ENCODE data around the gene PTPRK. TPM values are rescaled to one million over a fixed set of nuclear protein-coding genes. Genes with fewer than 3 reads are reported as not detected.
"Not testable (repeated sequence)": the region's sequence is repeated elsewhere in the genome, so short reads cannot be mapped to it uniquely, and the experiment has no call there.

The PTPRK gene
- total RNA-seq, 1 experiment from 2014 or later: 5.5 TPM

DNA sequence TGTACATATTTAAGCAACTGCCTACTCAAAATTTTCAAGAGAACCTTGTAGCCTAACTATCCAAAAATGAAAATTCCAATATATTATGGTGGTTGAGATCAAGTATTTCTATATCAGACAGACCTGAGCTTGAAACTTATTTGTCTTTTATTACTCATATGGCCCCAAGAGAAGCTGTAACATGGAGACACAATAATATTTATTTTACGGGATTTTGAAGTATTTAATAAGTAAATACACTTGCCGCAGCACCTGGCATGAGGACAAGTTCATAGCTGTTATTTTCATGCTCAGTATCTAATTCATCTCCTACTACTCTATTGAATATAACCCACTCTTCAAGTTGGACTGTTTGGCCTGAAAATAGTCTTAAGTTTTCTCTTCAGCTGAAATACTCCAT, 28.0 kb downstream of the PTPRK start:
- no peak for DNase-seq (ENCODE audit: extremely low read depth, low read depth)

DNA sequence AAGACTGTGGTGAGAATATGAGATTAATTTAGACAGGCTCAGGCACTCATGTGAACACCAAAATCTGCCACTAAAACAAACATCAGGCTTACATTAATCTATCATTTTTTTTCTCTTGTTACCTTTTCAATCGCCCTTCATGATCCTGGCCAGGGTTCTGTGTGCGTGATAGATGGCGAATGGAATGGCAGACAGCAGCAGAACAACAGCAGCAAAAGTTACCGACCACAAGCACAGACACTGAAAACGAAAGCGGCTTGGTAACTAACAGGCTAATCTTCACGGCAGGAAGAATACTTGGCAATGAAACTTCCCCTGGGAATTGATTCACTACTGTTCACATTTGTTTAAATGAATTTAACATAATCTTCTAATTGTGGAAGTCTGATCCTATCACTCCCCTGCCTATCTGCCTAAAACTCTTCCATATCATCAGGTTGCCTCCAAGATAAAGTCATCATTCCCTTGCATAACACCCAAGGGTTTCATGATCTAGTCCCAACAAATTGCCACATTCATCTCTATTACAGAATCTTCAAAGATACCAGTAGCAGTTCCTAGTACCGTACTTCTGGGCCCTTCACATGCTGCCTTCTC, 28.7 kb downstream of the PTPRK start:
- DNase-seq (ENCODE audit: extremely low read depth, low read depth): no peak

DNA sequence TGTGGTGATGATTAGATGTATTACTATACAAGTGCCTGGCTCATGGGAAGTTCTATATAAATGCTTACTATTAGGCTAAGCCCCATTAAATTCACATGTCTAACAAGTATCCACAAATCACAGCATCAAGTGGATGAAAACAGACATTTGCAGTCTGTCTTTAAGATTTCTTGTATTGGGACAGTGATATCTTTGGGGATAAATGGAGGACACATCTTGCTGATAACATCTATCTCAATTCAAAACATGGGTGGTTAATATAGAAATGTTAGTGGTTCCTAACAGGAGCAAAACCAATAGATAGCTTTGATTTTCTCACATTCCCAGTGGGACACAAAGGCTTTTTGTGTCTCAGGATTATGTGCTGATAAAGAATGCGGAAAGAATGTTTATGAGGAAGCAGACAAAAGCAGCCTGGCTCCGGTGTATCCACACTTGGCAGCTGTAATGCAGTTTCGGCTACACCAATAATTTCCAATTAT, 29.3 kb downstream of the PTPRK start:
- DNase-seq (ENCODE audit: extremely low read depth, low read depth): no peak

DNA sequence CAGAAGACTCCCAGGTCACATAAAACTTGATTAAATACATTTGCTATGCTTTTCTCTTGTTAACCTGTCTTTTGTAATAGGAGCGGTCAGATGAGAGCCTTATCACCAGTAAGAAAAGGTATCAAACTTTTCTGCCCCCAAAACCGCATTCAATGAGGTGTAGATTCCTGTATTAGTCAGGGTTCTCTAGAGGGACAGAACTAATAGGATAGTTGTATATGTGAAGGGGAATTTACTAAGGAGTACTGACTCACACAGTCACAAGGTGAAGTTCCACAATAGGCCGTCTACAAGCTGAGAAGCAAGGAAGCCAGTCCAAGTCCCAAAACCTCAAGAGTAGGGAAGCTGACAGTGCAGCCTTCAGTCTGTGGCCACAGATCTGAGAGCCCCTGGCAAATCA, 32.7 kb downstream of the PTPRK start:
- DNase-seq (ENCODE audit: extremely low read depth, low read depth): no peak

DNA sequence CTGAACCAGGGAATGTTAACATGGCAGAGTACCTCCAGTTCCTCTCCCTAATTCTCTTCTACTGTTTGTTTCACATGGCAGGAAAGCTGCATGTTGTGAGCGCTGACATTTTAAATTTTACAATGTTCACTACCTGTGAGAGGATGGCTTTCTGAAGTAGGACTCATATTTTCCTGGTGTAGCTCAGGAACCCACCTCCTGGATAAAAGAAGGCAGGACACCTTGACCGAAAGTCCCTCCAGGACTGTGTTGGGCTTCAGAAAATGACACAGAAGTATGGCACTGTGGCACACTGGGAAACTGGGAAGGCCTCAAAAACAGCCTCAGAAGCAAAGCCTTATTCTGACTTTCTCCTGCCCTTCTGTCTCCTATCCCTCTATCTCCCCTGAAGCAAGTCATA, 33.3 kb downstream of the PTPRK start:
- no peak for DNase-seq (ENCODE audit: extremely low read depth, low read depth)

DNA sequence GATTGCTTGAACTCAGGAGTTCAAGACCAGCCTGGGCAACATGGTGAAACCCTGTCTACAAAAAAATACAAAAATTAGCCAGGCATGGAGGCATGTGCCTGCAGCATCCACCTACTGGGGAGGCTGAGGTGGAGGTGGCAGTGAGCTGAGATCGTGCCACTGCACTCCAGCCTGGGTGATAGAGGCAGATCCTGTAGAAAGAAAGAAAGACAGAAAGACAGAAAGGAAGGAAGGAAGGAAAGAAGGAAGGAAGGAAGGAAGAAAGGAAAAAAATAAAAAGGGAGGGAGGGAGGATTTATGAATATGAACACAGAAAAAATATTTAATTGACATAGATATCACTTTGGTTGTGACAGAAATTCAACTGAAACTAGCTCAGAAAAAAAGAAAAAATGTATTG, 33.8 kb downstream of the PTPRK start:
- DNase-seq (ENCODE audit: extremely low read depth, low read depth): not testable (repeated sequence)

DNA sequence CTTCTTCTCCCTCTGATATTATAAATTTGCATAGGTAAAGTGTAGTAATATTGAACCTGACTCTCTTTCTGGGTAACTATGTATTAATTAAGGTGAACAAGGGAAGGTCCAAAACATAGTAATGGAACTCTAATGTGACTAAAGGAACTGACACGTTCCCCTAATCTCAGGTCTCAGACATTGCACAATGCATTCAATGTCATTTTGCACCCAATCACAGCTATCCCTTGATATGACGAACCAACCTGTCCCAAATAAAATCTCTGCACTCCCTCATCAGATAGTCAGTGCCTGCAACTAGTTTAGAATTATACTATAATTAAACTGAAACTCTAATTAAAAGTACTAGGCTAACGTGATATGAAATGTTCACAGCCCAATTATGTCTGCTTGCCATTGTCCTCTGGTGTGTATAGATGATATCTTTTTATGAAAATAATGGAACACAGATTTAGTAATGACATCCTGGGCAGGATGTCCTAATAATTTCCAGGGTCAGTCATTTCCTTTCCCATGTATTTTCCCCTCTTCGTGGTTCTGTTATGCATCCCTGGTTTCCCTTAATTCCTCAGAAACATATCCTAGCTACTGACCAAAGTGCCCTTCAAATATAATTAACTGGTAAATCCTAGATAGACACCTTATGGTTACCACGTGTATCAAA, 36.8 kb downstream of the PTPRK start:
- DNase-seq (ENCODE audit: extremely low read depth, low read depth): no peak

DNA sequence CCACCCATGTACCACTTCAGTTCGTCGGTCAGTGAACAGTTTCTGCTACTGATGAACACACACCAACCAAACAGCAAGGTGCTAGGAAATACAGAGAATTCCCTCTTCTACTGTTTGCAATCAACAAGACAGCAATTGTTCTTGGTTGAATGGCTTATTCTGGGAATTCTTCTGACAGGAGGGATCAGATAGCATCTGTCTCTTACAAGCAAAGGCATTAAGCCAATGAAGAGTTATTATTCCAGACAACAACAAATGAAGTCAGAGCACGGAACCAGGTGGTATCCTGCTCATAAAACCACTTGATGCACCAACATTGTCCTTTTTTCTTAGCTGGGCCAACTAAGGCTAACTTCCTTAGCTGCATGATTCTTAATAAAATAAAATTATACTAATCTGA, 37.8 kb downstream of the PTPRK start:
- DNase-seq (ENCODE audit: extremely low read depth, low read depth): no peak

DNA sequence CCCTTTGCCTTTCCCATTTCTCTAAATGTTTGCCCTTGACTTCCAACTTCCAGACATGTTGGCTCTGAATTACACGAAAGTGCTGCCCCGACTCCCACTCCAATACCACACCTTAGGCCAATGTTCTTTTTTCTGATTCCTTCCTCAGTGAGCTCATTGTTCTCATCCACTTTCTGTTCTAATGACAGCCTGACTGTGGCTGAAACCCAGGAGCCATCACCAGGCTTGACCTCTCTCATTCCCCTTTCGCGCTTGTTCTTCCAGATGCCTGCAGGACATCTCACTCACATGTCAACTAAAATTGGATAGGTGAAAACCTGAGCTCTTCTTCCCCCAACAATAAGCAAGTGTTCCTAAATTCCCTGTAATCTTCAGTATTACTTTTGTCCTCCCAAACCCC, 40.4 kb downstream of the PTPRK start:
- DNase-seq (ENCODE audit: extremely low read depth, low read depth): no peak

DNA sequence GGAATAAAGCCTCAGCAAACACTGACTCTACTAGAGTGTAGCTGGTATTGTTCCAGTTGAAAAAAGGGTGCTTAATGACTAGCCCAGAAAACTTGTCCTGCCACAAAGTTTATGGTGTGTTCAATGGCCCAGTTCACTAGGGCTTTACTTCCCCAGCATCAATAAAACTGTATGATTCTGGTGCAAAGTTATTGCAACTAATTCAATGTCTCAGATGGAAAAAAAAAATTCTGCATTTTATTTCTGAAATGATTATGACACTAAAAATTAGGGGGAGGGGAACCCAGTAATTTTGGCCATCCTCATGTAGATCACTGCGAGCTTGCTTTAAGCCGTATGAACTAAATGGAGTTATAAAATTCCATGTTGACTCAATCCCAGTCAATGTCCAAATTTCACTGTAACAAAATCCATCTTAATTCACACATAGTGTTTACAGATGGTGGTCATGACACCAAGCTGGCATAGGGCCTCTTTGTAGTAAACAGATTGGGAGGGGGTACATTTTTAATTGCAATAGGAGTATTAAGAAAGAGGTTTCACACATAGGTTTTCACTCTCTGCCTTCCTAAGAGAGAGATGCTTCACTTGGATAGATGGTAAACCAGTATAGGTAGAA, 41.2 kb downstream of the PTPRK start:
- DNase-seq (ENCODE audit: extremely low read depth, low read depth): no peak

DNA sequence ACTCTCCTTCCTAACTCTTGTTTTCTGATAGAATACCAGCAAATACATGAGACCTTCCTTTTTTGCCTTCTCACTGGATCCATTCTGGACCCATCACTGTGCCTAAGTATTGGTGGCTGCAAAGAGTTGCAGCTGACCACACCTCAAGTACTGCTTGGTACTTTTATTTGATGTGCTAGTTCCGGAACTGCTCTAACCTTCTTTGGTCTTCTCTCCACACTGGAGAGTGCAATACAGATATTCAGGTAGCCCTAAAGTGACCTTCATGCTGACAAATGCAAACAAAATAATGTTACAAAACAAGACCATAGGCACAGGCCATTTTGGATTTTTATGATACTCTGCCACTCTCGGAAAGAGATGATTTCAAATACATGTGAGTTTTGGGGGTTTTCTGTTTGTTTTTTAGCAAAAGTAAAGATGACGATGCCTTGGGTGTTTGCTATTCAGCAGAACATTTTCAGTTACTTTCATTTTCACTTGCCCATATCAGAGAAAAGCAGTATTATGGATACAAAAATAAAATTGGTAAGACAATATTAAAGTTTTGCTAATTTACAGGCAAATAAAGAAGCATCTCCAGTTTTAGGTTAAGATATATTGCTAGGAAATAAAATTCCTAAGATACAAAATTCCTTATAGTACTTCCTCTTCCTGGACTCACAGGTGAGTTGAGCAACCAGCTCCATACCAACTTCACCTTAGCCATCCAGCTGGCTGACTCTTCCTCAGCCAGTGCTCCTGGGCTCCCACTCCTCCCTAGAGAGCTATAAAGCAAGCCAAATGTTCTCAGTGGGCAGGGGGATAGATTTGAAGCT, 42.0 kb downstream of the PTPRK start:
- no peak for DNase-seq (ENCODE audit: extremely low read depth, low read depth)

DNA sequence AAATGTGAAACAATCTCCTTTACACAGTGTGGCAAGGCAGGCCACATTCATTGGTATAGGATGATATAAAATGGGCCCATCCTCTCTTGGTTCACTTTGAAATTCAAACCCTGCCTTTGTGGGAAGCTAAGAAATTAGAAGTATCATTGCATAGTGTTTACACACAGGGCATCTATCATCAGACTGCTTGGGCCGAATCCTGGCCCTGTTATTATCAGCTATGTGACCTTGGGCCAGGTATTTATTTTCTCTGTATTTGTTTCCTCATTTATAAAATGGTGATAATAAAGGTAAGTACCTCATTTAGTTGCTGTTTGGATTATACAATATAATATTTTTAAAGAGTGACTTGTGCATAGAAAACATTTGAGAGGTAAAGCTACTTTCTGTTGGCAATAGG, 45.5 kb downstream of the PTPRK start:
- no peak for DNase-seq (ENCODE audit: extremely low read depth, low read depth)

DNA sequence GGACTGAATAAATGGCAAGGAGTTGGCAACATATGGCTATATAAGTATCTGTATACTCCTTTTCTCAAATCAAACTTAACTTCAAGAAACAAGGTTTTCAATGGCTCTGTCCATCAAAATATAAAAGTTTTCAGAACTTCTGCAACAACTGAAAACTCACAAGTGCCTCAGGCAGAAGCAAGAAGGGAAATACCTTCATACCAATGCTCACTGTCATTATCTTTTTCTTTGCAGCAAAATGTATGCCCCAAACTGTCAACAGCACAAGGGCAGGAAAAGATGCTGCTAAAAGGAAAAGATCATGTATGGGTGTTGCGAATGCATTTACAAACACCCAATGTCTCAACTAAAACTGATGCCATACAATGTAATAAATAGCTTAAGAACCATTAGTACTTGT, 45.9 kb downstream of the PTPRK start:
- DNase-seq (ENCODE audit: extremely low read depth, low read depth): no peak

DNA sequence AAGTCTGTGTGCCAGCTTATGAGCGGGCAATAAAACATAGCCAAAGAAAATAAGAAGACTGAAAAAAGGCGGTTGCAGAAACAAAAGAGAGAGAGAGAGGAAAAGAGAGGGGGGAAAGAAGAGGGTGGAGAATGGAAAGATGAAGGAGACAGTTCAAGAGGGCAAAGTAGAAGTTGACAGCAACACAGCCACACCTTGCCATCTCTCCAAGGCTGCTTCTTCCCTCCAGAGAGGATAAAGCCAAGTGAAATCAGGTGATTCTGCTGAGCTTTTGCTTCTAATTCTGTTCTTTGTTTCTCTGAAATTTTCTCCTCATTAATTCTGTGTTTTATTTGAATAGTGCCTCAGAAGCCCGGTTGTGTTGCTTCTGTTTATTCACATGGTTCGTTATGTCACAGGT, 48.5 kb downstream of the PTPRK start:
- DNase-seq (ENCODE audit: extremely low read depth, low read depth): no peak

DNA sequence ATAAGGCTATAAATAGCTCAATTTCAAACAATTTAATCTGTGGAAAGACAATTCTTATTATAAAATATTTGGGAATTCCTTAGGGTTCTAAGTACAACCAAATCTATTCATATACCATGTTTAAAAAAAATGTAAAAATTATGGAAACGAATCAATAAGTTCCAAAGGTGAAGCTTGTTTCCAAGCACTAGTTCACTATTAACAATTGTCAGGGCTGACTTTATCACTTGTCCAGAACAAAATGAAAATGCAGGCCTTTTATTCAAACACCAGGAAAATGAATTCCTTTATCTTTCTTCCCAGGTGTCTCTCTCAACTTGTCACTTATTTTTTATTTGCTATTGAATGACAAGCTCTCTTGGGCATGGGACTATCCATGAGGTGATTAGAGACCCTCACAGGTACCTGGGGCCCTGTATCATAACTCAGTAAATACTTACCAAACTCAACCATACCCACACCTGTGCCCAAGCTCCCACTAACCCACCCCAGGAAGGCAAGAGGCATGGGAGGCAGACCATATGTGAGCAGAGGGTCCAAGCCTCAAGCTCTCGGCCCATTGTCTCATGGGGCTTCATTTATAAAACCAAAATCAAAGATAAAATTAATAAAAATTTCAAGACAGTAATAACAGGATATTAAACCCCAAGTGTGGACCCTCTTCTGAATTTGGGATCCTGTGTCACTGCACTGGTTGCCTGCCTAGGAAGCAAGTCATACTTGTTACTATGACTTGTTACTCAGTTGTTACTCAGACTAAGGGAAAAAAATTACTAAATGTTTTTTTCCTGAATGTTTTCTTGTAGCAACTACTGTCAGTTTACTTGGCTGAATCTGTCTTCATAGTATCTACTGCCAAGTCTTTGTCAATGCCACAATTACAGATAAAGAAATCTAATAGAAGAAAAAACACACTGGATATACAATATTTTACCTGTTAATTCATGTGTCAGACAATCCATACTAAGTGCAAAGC, 54.7 kb downstream of the PTPRK start:
- no peak for DNase-seq (ENCODE audit: extremely low read depth, low read depth)

DNA sequence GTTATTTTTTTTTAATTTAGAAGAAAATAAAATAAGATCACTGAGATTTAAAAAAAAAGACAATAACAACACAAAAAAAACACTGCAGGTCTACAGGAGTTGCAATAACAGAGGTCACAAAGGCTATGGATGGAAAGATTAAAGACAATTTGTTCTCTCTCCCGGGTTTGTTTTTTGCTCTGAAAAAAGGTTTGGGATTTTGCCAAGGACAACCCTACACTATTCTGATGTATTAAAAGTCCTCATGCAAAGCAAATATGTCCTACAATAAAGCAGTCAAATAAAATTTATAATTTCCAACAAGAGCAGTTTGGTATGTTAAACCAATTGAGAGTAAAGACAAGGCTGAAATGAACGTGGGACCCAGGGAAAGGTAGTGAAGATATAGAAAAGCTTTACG, 55.6 kb downstream of the PTPRK start:
- DNase-seq (ENCODE audit: extremely low read depth, low read depth): no peak

DNA sequence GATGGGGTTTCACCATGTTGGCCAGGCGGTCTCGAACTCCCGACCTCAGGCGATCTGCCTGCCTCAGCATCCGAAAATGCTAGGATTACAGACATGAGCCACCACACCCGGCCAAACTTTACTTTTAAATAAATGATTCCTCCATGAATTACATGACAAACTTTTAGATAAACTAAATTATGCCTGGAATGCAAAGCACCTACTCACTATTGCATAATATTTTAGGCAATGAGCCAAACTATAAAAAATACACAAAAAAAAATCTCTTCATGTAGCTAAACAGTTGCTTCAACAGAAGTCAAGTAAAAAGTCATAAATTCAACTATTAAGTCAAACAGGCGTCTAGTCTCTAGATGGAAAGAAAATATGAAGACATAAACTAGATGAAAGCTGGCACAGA, 56.5 kb downstream of the PTPRK start:
- DNase-seq (ENCODE audit: extremely low read depth, low read depth): no peak

DNA sequence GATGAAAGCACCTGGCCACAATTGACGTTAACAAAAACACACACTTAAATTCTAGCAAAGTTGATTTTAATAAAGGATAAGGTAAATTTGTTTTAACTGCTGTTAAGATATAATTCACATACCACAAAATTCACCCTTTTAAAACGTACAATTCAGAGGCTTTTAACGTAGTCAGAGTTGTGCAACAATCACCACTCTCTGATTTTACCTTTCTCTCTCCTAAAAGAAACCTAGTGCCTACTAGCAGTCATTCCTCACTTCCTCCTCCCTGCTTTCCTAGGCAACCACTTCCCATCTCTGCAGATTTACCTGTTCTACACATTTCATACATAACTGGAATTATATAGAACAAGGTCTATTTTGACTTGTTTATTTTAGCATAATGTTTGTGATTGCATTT, 58.9 kb downstream of the PTPRK start:
- DNase-seq (ENCODE audit: extremely low read depth, low read depth): no peak

DNA sequence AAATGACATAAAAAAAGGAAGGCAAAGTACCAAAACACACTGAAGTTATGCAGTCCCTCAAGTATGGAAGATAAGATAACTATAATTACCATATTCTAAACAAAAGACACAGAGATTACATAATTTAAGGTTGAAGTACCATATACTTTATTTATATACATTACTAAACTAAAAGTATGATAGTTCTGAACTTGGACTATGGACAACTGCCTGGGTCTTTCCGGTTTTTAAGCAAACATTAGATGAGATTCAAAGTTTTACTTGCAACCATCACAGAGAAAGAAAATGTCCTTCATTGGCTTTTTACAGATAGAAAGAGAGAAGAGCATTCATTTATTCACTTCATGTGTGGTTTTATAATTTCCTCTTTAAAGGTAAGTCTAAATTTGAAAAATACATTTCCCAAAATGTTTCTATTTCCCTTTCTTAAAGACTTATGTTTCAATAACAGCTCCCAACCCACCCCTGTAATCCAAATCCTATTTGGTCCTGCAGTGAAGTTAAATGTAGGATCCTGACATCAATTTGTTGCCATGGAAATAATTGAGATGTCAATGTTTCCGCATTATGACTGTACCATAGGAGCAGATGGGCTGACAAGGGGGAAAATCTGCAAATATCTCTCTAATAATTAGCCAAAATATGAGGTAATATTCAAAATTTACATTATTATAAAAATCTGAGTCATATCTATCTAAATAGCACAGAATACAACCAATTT, 63.7 kb downstream of the PTPRK start:
- no peak for DNase-seq (ENCODE audit: extremely low read depth, low read depth)

DNA sequence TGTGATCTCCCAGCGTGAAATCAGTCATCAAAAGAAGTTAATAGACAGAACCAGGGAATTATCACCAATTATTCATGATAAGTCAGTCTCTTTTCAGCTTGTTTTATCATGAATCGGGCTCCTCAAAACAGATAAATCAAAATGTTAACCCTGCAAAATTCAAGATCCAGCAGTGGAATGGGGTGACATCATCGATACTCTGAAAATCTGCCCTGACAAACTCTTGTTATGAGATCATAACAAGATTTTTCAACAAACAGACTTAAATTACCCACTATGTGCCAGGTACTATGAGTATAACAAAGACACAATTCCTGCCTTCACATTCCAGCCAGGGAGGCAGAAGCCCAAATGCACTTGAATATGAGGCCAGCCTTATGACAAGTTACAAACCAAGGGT, 64.4 kb downstream of the PTPRK start:
- DNase-seq (ENCODE audit: extremely low read depth, low read depth): no peak

Data from NCI-H460 (cell line).